Activated effector memory CD4-positive, alpha-beta T cell treated with anti-CD3 and anti-CD28 coated beads, Interleukin-2, amount 50 U/mL, for 16 hours (primary cell): ENCODE data around the gene ROM1.
"Not testable (repeated sequence)": the region's sequence is repeated elsewhere in the genome, so short reads cannot be mapped to it uniquely, and the experiment has no call there.

Experiments used
- DNase-seq: peaks from one replicate; pipeline ENCODE4 v3.0.0-alpha.2; 2020

ROM1 gene

DNA sequence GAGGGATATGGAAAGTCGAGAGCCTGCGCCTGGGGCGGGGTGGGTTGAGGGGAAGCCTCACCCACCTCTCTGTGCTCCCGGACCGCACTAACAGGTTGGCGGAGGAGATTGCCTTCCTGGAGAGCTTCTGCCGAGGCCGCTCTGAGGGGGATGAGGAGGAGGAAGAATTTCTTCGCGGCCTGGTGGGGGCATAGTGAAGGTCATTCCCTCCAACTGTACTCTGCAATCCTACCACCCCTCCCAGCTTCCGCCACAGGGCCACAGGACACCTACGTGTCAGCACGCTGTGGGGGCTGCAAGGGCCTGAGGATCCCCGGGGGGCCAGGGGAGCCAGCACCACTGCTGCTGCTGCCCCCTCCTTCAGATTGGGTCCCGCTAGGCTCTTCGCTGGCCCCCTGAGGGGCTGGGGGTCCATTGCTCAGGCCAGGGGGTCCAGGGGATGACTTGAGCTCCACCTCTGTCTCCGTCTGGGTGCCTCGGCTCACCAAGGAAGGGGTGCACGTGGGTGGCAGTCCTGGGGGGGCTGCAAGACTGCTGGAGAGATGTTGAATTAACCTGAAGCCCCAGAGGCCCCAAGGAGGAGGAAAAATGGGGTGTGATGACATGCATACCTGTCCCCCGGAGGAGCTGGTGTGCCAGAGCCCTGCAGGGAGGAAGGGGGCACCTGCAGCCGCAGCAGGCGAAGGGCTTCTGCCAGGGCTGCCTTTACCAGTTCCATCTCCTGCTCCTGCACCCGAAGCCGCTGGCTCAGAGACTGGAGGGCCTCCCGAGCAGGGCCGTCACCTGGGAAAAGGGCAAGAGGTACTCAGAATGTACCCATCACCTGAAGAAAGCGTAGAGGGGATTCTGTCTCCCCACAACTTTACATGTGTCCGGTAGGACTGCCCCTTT lies 2.0 kb upstream of the ROM1 start:
- no peak for DNase-seq

DNA sequence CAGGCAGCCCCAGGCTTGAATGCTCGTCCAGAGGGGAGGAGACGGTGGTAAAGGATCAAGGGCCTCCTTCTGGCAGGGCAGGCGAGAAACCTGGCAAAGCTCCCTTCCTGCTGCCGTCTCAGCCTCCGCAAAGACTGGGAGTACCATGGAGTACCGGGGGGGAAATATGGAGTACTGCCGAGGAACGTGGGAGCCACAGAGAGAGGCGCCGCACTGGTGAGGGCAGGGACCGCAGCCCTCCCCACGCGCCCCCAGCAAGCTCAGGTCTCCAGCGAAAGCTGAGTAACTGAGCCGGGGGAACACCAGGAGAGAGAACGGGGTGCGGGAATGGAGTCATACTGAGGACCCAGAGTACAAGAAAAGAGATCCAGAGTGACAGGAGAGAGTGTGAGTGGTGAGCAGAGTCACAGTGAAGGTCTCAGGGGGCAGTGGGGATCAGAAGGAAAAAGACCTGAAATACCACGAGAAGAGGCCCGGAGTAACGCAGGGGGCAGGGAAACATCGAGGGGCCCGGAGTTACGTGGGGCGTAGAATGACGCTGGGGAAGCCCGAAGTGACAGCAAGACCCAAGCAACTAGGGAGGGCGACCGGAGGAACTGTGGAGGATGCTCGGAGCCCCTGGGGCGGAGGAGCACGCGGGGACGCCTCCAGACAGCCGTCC lies 1.2 kb upstream of the ROM1 start:
- DNase-seq: peak; percentile 81

DNA sequence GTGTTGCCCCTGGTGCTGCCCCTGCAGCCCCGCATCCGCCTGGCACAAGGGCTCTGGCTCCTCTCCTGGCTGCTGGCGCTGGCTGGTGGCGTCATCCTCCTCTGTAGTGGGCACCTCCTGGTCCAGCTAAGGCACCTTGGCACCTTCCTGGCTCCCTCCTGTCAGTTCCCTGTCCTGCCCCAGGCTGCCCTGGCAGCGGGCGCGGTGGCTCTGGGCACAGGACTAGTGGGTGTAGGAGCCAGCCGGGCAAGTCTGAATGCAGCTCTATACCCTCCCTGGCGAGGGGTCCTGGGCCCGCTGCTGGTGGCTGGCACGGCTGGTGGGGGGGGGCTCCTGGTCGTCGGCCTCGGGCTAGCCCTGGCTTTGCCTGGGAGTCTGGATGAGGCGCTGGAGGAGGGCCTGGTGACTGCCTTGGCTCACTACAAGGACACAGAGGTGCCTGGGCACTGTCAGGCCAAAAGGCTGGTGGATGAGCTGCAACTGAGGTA lies 278 bp downstream of the ROM1 start:
- no peak for DNase-seq

DNA sequence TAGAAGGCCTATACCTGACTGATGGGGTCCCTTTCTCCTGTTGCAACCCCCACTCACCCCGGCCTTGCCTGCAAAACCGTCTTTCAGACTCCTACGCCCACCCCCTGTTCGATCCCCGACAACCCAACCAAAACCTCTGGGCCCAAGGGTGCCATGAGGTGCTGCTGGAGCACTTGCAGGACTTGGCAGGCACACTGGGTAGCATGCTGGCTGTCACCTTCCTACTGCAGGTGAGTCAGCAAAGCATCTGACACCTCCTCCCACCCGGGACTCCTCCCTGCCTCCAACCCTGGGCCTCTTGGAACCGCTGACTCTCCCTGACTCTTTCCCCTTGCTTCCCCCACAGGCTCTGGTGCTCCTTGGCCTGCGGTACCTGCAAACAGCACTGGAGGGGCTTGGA lies 1.2 kb downstream of the ROM1 start:
- DNase-seq: peak; percentile 80

DNA sequence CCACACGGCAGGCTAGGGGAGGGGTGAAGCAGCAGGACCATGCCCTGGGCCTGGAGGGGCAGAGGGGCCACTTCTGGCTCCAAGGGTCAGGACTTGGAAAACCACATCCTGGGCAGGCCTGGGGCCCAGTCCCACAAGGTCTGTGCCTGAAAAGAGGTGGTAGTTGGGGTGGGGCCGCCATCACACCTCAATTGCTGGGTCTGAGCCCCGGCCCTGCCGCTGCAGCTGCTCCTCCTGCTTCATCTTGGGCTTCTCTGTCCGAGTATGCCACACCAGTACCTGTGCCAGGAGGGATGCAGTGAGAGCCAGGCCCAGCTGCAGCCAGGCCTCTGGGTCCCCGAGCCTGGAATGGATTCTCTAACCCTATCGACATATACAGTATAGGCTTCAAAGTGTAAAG lies 2.5 kb downstream of the ROM1 start:
- DNase-seq: no peak

DNA sequence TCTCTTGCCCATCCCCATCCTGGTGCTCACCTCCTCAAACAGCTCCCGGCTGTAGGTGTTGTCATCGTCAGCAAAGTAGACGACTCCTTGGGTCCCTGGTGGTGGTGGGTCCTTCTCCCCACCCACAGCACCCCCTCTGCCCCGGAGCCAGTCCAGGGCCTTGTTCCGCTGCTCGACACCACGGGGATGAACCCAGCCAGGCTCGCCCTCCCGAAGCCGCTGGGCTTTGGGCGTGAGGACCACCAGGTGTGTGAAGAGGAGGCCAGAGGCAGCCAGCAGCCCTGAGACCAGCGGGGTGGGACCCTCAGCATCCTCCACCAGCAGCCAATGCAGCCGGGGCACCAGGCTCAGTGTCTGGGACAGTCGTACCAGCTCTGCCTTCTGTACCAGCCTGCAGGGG lies 3.9 kb downstream of the ROM1 start:
- DNase-seq: not testable (repeated sequence)

DNA sequence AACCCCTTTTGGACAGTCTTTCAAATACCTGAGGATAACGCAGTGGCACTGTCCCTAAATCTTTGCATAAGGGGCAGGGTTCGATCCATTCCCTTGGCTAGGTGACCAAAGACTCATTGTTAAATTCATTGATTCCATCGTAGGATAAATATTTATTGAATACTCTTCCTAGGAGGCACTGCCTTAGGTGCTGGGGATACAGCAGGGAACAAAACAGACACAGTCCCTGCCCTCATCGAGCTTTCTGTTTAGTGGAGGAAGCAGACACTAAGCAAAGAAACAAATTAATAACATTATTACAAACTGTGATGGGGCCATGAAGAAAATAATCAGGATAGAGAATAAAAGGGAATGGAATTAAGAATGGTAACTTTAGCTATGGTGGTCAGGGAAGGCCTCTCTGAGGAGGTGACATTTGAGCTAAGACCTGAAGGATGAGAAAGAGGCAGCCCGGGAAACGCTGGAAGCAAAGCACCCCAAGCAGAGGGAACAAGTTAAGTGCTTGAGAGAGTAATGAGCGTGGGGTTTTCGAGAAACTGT lies 8.0 kb downstream of the ROM1 start:
- no peak for DNase-seq

DNA sequence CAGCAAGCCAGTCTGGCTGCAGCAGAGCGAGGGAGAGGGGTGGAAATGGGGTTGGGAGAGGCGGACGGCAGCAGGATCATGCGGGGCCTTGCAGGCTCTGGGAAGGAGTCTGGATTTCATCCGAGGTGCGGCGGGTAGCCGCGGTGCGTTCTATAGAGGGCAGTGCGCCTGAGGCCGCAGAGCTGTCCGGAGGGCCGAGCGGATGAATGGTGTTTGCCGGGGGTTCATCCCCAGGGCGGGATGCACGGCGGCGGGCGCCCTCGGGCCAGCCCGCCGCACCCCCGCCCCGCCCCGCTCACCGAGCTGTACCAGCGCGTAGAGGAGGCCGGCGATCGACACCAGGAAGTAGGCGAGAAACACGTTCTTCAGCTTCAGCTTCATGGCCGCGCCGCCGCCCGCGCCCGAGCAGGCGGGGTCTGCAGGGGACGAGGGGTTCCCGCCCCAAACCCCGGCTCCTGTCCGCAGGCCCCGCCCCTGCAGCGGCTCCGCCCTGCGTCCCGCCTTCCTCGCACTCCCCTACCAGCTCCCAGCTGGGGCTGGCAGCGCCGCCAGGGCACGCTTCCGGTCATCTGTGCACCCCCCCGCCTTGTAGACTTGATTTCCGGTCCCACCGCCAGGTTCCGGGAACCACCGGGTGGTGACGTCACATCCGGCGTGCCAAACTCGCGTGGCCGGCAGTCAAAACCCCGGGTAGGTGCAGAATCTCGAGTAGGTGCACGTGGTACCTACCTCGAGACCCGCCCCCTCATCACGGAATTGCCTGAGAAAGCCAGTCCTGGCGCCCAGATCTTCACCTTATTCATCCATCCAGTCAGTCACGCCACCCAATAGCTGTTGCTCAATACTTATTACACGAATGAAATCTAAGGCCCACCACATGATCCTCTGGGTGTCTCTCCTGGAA lies 8.8 kb downstream of the ROM1 start, which contains the start of gene B3GAT3:
Gene B3GAT3 (minus strand): TSS at position 420 of the 904 bp plus-strand sequence. CDS start 39 bp downstream, at position 381.
- peak; percentile 99 for DNase-seq

DNA sequence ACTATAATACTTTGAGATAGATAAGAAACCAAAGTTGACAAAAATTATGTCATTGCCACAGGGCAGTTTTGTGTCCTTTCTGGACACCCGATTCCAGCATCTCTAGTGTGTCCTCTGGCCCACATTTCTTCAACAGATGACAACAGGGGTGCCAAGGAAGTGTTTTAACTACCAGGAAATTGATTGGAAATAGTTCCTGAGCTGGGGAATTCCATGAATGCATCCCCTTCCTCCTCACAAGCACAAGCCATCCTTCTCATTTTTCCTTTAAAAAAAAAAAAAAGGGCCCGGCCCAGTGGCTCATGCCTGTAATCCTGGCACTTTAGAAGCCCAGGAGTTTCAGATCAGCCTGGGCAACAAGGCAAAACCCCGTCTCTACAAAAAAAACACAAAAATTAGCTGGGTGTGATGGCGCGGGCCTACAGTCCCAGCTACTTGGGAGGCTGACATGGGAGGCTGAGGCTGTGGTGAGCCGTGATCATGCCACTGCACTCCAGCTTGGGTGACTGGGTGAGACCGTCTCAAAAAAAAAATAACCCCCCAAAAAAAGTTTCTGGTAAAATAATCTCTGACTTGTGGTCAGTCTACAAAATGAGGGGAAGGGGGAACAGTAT lies 9.5 kb downstream of the ROM1 start:
- DNase-seq: no peak

DNA sequence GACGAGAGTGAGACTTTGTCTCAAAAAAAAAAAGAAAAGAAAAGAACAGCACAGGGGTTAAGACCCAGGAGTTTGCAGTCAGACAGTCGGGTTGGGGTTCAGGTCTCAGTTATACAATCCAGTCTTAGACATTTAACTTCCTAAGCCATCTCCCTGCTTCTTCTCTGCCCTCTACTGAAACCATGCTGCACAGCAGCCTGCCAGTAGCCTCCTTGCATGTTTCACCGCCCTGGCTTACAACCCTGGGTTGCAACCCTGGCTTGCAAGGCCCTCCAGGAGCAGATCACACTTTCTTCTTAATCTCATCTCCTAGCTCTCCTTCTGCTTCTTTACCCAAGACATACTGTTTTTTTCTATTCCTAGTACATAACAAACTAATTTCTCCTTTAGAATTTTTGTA lies 14.7 kb downstream of the ROM1 start:
- no peak for DNase-seq

DNA sequence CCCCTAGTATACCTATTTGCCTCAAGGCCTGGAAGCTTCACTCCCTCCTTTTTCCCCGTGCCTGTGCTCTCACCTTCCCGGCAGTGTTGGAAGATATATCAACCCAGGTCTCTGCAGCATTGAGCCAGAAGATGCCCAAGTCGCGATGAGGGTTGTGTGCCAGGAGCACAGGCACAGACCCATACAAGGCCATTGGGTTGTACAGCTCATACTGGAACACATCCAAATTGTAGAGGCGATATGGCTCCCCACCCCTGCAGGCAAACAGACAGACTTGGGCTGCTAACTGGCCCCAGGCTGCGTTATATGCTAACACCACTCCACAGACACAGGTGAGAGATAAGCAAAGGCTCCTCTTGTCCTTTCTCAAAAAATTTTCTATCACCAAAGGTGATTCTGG lies 19.4 kb downstream of the ROM1 start:
- DNase-seq: no peak

DNA sequence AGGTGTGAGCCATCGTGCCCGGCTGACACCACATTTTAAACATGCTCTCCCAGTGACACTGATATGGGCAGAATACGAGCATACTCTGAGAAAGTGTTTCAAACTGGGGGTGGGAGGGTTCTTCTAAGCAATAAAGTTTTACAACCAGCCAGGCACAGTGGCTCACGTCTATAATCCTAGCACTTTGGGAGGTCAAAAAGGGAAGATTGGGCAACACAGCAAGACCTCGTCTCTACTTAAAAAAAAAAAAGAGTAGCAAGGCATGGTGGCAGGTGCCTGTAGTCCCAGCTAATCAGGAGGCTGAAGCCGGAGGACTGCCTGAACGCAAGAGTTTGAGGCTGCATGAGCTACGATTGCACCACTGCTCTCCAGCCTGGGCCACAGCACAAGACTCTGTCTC lies 31.2 kb downstream of the ROM1 start:
- DNase-seq: no peak

DNA sequence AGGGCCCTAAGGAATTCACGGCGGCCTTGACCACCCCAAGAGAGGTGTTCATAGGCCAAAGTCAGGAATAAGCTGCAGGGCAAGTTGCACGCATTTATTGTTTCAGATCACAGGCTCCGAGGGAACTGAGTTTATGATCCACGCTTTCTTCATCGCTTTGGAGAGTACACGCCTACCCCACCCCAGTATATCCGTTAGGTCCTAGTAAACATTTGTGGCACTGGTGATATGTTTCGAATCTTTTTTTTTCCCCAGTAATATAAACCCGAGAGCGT lies 32.6 kb downstream of the ROM1 start:
- no peak for DNase-seq

DNA sequence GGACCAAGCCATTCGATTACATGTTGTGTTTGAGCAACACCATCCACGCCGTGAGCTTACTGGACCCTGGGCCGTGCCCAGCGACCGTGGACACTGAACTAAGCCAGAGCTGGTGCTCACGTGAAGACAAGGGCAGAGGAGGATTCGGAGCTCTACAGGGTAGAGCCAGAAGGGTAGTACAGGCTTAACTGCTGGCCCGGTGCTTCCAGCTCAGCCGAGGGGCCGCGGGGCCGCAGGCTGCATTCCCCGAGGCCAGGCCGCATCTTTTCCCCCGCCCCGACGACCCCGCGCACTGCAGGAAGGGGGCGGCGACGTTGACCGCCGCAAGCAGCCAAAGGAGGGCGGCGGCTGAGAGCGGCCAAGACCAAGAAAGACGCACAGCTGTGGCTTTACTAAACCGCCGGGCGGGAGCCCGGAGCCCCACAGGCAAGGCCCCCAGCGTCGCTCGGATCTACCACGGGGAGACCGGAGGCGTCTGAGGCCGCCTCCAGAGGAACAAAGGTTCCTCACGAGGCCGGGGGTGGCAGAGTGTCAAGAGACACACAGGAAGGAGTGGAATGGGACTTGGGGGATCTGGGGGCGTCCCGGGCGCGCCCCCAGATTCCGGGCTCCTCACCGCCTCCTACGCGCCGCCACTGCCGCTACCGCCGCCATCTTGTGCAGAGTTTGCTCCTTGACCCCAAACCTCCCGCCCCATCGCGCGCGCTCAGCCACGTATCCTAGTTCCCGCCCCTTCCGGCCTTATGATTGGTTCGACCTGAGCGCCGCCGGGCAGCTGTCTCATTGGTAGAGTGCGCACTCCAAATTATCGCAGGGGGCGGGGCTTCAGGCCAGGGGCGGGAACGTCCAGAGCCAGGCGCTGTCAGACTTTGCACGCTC lies 33.1 kb downstream of the ROM1 start, which contains the start of gene GANAB:
Gene GANAB (minus strand): TSS at position 668 of the 879 bp plus-strand sequence. CDS start 14 bp downstream, at position 654.
- DNase-seq: peak; percentile 100

DNA sequence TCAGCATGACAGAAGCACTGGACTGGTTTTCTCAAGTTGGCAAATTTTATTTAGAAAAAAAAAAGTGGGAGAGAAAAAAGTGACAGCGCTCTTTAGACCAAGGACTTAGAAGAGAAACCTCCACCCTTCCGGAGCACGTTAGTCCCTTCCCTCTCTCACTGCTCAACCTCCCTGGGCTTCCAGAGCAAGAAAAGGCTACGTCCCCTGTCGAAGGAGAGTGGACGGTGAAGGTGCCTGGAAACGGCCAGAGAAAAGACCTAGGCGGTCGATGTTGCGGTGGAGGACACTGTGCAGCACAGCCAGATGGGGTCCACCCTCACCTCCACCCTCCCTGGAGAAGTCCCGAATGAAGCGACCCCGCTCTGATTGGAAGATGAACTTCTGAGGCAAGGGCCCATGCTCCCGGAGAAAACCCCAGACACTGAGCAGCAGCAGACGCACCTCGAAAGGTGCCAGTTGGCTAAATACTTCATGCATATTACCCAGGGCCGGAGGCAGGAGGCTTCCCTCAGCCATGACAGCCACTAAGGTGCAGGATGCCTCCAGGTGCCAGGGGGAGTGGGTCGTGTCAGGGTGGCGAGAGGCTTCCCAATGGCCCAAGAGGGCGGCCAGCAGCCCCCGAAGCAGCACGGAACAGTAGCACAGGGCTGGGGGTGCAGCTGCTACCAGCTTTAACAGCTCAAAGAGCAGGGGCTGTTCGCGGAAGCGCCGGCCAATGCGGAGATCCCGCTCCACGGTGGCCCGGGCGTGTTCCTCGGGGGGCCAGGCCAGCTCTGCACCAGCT lies 34.0 kb downstream of the ROM1 start:
- no peak for DNase-seq

DNA sequence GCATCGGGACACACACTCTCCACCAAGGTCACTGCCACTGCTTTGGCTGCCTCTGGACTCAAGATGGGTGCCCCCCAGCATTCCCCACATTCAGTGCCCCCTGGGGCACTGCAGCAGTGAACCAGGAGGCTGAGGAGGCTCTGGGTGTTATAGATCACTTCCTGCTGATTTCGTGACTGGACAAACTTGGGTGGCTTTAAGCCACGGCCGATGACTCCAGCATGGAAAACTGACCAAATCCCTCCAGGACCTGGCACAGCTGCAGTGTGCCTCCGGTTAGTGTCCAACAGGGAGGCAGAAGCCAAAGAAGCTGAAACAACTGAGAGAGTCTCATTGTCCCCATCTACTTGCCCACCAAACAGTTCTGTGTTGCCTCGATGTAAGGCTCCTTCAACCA lies 34.5 kb downstream of the ROM1 start:
- DNase-seq: no peak

DNA sequence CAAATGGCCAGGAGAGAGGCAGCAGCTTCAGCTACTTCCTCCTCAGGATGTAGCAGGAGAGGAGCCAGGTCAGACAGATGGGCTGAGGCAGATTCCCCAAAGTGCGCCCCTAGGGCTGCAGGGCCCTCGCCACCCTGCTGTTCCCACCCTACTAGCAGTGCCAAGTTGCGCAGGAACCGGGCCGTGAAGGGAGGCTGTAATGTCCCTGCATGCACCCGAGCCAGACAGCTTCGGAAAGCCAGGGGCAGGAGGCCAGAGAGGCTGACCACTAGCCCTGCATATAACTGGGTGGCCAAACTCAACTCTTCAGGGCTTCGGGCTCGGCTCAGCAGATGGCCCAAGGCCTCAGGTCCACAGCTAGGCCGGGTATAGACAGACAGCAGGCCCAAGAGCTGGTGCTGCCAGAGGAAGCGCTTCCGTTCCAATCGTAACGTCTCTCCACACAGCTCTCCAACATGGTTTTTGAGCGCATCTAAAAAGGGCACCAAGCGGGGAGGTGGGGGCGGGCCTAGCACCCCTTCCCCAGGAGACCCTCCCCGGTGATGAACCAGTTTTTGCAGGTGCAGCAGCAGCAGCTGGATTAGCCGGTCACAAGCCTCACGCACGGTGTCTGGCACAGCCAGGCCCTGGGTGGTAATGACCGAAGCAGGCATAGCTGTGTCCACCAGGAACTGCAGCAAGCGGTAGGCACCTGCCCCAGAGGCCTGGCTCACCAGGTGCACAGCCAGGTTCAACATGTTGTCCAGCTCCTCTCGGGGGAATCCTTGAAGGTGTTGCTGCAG lies 35.3 kb downstream of the ROM1 start:
- DNase-seq: no peak

DNA sequence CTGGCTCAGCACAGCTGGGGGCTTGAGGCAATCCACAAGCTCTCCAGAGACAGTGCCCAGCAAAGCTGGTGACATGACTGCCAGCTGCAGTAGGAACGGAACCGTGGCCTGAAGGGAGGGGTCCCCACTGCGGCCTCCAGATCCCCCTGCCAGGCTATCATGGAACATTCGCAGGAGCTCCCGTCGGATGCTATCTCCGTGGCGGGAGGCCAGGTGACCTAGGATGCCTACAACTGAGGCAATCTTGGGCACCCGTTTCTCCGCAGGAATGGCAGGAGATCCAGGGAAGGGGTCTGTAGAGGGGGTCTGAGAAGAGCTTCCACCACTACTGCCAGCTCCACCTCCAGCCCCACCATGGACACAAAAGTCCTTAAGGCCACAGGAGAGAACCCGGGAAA lies 35.9 kb downstream of the ROM1 start:
- no peak for DNase-seq

DNA sequence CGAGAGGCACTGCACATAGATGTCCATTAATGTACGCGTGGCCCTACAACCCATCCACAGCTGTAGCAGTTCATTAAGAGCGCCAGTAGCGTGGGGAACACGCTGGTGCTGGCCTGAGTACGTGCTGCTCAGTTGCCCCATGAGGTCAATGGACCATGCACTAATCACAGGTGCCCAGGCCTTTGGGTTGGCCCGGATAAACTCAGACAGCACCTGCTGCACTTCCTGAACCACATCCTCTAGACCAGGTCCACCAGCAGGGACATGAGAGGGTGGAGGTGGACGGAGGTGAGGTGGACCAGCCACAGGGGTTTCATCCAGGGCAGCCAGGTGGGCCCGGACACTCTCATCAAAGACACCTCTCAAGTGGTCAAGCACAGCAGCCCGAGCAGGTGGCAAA lies 36.4 kb downstream of the ROM1 start:
- DNase-seq: no peak

DNA sequence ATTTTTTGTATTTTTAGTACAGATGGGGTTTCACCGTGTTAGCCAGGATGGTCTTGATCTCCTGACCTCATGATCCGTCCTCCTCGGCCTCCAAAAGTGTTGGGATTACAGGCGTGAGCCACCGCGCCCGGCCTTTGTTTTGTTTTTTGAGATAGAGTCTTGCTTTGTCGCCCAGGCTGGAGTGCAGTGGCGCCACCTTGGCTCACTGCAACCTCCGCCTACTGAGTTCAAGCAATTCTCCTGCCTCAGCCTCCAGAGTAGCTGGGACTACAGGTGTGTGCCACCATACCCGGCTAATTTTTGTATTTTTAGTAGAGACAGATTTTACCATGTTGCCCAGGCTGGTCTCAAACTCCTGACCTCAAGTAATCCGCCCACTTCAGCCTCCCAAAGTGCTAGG lies 37.2 kb downstream of the ROM1 start:
- not testable (repeated sequence) for DNase-seq
